Right forelimb (tissue), 1 donor: ENCODE data around the gene S100A7A.
"Not testable (repeated sequence)": the region's sequence is repeated elsewhere in the genome, so short reads cannot be mapped to it uniquely, and the experiment has no call there.

Experiments used
- DNase-seq: peaks from one replicate; pipeline ENCODE4 v3.0.0-alpha.2; 2018

Gene S100A7A

DNA sequence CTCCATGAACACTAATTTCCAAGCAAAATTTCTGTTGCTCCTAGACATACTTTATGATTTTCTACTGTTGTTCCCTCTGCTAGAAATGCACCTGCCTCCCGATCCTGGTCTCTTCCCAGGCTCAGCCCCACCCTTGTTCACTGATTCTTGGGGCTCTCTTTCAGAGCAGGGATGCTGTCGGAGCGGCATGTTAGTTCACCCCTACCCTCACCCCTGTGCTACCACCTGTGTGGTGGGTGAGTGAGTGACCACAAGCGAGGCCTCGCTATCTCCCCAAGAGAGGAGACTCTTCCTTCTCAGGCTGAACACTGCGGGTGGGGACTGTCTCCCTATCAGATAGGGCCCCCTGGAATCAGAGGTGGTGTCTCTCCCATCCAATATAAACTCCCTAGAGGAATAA, 20.5 kb upstream of the S100A7A start:
- no peak for DNase-seq

DNA sequence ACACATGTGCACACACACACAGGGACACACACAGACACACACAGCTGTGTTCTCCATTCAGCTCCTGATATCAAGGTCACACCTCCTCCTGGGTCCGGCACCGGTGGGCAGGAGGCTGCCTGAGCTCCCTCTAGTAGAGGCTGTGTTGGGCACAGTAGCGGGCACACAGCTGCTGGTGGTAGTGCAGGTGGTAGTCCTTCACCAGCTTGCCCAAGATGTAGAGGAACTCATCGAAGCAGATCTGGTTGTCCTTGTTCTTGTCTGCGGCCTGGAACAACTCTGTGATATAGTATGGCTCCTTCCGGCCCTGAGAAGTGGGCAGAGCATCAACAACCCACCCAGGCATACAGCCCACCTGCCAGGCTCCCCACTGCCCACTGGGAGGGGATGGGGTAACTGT, 19.9 kb upstream of the S100A7A start:
- DNase-seq = no peak

DNA sequence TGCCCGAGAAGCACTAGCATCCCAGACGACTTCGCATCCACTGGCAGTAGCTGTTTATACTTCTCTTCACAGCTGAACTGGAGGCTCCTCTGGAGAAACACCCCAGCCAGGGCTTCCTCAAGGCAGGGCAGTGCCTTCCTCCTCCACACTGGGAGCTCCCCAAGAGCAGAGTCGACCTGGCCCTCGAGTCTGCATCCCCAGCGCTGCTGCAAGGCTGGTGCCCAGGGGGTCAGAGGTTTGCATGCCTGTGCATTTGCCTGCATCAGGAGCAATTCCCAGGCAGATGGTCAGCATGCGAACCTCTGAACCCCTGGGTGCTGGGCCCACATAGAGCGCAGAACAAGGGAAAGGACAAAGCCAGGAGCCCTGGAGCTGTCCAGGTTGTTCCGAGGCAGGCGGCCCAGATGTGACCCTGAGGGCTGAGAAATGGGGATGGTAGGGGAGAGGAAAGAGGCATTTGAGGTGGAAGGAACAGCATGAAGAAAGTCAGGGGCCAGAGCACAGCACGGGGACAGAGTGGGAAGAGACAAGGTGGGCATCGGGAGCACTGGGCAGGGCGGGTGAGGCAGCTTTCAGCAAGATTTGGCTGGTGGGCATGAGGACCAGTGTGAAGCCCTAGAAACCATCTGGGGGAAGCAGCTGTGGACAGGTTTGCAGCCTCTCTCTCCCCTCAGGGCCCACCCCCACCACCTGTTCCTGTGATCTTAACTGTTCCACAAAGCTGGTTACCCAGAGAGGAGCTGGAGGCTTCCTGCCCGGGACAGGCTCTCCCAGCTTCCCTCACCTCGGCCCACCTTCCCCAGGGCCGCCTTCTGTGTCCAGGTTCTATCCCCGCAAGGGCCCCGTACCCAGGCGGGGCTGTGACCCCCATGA, 19.0 kb upstream of the S100A7A start:
- no peak for DNase-seq

DNA sequence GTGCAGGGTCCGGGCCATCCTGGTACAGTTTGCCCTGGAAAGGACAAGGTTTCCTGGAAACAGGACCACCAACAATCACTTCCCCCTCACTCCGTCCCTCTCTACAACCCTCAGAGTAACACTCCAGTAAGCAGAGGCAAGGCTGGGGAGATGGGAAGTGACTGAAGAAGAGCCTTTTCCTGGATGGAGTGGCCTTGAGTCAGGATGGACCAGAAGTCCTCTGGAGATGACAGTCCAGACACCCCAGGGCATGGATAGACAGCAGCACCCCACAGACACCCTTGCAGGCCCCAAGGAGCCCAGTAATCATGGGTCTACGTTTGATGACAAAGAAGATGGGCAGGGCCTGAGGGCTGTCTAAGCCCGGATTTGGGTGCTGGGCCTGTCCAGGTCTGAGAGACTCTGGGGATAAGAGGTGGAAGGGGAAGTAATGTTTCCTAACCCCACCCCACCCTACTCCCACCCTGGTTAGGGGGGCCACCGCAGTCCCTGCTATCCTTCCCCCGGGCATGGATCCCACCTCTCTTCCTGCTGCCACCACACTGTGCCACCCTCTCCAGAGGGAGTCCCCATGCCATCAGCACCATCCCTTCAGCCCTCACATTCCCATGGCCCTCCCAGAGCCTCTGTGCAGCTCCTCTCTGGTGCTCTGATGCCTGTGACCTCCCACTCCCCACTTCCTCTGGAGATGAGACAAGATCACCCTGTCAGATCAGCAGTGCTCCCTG, 18.2 kb upstream of the S100A7A start:
- DNase-seq = no peak

DNA sequence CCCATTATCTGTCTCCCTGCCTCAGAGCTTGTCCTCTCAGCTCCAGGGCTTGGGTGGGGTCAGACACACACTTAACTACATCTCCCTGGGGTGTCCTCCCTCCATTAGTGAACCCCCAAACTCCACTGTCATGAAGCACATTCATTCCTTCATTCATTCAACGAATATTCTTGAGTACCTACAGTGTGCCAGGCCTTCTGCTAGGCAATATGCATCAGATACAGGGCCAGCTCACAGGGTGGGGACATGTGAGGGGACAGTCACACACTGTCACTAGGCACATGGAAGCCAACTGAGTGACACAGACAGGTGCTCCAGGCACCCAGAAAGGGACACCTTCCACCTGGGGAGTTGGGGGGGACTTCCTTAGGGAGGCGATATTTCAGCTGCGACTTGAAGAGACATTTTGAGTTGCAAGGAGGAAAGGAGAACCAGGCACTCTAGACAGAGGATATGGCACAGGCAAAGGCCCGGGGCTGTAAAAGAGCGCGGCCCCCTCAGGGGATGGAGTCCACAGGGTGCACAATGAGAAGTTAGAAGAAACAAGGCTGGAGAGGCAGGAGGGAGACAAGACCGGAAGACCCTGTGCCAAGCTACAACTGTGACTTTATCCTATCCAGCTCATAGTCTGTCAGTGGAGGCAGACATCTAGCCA, 16.8 kb upstream of the S100A7A start:
- no peak for DNase-seq

DNA sequence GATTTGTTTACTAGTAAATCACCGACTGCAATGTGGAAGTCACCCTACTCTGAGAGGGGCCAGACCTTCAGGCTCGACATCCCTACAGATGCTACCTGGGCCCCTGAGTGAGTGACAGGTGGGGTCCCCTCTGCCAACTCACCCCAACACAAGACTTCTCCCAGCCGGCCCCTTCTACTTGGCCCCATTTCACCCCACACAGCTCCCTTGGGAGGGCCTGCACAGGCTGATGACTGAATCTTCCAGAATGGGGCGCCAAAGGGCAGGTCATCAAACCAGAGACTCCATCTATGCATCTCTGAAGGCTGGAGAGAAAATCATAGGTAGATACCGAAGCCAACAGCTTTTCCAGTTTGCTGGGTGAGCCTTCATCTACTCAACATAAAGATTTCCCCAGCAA, 16.1 kb upstream of the S100A7A start:
- no peak for DNase-seq

DNA sequence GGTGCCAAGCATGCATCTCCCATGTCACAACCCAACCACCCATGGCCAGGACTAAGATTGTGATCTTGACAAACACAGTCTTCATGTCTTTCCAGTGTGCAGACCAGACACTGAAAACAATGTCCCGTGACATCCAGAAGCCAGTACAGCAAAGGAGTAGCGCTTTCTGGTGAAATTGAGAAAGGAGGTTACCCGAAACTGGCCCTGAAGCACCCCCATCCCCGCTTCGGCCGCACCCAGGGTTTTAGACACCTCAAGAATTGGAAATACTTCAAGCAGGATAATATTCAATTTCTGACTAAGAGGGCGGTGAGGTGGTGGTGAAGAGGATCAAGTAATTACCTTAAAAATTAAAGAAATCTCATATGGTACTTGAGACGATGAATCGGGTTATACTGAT, 14.9 kb upstream of the S100A7A start:
- DNase-seq = no peak

DNA sequence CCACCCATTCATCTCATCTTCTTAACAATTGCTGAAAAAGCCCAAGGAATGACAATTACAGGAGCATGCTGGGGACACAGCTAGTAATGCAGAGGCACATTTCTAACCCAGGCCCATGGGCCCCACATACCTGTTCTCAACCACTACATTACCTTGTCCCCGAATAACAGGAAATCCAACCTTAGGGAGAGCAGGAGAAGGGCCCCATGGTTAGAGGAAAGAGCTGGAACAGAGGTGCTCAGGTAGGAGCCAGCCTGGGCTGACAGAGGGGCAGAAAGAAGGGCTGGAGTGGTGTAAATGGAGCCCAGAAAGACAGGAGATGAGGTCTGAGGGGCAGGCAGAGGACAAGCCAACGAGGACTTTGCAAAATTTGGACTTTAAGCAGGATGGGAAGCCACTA, 14.1 kb upstream of the S100A7A start:
- no peak for DNase-seq

DNA sequence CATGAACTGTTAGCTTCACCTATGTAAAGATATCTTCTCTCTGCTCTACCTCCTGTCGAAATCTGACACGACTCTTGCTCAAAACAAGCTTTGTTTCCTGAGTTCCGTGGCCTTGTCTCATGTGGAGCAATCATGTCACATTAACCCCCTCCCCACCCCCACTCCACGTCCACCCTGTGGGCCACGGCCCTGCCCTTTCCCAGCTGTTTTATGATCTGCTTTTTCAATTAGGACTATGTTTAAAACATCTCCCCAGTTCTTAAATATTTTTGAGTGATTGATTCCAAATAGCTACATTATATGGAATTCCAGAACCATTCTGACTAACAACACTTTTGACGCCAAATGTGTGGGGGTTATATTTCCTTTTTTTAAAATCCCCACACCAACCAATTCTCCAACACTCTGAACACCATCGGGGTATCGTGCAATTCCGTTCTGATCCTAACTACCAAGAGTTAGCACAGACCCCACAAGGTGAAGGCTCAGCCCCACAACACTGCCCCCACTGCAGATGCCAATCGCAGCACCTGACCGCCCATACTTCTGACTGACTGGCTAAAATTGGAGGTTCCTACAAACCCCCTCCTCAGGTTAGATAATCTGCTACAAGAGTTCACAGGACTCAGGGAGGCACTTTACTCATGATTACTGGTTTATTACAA, 12.8 kb upstream of the S100A7A start:
- DNase-seq = no peak

DNA sequence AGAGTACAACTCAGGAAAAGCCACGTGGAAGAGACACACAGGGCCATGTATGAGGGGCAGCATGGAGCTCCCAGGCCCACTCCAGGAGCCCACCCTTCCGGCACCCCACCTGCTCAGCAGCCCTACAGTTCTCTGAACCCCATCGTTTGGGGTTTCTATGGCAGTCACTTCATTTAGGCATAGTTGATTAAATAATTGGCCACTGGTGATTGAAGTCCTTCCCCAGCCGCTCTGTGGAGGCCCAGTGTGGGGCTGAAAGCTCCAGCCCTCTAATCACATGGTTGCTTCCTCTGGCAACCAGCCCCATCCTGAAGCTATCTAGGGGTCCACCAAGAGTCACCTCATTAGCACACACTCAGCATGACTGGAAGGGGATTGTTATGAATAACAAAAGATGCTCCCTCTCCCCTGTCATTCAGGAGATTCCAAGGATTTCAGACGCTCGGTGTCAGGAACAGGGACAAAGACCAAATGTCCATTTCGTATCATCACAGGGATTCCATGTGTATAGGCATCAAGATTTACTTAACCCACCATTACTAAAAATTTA, 12.2 kb upstream of the S100A7A start:
- no peak for DNase-seq

DNA sequence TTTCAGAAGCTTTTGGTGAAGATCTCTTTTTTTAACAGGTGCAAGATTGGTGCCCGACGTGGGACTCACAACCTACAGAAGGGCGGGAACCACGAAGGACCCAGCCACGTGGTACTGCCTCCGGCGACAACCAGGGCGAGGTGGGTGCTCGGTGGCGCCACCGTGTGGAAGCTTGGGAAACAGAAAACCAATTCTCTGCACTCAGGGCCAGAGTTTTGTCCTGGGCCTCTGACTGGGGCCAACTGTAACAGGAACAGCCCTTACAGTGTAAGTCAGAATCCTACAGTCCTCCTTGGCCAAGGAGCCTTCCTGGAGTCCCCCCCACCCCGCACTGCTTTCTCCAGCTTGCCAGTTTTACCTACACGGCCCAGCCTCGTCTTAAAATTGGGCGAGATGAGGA, 11.6 kb upstream of the S100A7A start:
- DNase-seq = no peak

DNA sequence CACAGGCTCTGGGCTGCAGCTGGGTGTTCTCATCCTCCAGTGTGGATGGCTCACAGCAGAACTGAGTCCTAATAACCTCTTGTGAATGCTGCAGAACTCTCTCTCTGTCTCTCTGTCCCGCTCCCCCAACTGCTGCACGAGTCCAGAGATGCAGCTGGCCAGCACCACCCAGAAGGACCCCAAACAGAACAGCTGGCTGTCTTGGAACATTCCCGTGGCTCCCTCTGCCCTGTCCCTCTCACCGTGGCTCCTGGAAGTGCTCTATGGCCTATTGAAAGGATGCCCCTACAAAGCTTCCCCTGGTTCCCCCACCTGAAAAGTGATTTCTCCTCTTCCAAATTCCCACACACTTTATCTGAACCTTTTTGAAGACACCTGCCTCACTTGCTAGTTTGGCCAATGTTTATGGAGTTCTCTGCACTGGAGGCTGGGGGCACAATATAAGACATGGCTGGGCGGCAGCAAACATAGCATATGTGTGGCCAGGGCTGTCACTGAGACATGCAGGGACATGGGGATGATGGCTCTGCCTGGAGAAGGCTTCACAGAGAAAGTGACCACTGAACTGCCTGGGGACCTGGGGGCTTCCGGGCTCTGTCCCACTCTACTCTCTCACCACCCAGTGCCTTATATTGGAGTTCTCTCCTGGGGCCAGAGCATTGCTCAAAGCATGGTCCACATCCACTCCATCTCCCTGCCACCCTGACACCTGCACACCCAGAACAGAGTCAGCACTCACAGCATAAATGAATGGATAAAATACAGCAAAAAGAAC, 10.3 kb upstream of the S100A7A start:
- not testable (repeated sequence) for DNase-seq

DNA sequence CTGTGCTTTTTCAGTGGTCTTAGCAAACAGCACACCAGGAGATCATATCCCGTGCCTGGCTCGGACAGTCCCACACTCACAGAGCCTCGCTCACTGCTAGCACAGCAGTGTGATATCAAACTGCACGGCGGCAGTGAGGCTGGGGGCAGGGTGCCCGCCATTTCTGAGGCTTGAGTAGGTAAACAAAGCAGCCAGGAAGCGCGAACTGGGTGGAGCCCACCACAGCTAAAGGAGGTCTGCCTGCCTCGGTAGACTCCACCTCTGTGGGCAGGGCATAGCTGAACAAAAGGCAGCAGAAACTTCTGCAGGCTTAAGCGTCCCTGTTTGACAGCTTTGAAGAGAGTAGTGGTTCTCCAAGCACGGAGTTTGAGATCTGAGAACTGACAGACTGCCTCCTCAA, 9.0 kb upstream of the S100A7A start:
- not testable (repeated sequence) for DNase-seq

DNA sequence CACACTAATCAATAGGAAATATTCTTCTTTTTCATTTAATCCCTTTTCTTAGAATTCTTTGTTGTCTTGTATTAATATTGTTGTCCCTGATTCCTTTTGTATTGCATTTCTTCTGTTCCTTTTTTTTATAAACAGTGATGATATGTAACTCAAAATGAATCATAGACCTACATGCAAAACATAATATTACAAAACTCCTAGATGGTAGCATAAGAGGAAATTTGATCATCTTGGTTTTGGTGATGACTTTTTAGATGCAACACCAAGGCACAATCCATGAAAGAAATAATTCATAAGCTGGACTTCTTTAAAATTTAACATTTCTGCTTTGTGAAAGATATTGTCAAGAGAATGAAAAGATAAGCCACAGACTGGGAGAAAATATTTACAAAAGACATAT, 2.4 kb upstream of the S100A7A start:
- DNase-seq = not testable (repeated sequence)

DNA sequence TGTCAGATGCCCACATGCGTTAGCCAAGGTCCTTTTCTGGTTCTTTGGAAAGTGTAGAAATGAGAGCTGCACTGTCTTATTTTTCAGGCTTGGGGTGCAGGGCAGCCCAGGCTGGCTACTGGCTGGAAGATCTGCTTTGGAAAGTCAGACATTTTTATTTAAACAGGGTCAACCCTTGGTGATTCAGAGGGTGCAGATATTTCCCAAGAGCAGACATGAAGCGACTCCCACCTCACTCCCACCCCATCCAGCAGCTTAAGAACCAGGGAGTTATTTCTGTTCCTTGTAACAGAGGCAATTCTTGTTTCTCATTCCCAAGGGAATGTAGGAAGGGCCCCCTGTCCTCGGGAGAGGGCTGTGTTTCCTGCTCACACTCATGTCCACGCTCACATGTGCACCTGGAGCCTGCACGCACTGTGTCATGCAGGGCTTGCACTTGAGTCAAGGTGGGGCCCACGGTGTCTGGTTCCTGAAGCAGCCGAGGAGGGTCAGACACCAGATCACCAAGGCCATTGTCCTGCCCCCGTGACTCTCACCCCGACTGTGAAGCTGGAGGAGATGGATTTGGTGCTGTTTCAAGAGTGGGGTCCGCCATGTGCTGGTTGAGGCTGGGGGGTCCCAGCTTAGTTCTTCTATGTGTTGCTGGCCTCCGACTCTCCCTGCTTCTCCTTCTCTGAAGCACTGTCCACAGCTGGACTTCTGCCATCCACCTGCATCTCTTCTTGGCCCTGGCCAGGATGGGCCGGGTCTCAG, 992 bp downstream of the S100A7A start:
- no peak for DNase-seq

DNA sequence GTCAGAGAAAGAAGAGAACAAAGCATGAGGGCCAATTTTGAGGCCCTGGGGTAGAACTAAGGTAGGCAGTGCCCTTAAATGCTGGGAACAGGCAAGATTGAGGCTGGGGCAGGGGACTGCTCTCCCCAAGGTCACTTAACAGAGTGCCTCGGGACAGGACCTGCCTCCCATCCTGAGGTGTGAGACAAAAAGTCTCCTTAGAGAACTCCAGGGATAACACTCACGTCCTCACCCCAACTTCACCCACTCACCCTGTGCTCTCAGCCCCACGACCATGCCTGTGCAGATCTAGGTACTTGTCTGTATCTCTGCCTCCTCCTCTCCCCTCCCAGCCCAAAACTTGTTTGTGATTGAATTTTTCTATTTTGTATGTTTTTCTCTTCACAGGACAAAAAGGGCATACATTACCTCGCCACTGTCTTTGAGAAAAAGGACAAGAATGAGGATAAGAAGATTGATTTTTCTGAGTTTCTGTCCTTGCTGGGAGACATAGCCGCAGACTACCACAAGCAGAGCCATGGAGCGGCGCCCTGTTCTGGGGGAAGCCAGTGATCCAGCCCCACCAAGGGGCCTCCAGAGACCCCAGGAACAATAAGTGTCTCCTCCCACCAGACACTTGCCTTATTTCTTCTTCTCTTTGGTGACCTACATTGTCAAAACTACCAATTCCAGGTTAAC, 2.6 kb downstream of the S100A7A start:
- DNase-seq = not testable (repeated sequence)

DNA sequence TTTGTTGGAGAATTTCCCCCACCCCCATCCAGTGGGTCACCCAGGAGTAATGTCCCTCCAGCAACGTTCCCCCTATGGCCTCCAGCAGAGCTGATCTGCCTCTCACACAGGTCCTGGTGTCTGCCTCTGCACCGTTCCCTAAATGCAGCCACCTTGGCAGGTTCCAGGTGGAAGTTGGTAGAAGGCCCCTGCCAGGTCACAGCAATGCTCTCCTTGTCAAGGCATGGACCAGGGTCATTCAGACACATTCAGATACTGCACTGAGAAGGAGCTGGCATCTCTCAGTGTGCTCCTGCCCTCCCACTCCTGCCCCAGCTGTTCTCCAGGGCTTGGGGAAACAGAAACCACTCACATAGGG, 3.1 kb downstream of the S100A7A start:
- not testable (repeated sequence) for DNase-seq

DNA sequence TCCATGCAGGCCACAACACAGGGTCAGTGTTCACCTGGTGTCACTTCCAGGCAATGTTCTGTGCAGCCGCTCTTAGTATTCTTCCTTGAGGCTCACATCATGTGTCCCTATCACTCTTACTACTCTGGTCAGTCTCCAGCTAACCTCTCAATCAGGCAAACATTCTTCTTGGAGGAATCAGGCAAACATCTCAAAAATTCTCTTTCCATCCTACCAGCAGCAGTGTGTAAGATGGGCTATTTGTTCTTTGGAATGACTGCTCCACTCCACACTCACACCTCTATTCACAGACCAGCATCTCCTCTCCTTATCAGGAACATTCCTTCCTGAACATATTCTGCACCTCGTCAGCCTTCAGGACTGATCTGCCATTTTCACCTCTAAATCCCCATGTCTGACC, 4.0 kb downstream of the S100A7A start:
- DNase-seq = no peak

DNA sequence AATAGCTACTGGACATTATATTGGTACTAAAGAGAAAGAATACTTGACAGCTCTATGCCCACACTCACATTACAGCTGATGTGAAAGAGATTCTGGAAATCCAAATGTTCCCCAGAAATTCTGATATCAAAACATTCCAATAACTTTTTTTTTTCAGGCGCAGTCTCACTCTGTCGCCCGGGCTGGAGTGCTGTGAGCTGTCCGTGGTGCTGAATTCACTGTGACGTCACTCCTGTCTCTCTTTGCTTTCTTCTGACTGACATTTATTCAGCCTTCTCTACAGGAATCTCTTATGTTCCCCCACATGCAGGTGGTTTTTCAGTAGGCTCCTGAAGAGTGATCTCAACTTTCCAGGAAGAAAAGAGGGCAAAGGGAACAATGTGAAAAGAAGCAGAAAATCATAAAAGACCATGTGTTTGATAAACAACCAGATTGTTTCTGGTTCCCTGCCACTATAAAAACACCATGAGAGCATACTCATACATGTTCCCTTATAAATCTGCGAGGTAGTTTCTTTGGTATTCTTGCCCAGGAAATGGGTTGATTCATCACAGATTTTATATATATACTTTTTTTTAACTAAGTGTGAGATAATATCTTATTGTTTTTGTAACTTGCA, 6.2 kb downstream of the S100A7A start:
- DNase-seq = peak; percentile 77

DNA sequence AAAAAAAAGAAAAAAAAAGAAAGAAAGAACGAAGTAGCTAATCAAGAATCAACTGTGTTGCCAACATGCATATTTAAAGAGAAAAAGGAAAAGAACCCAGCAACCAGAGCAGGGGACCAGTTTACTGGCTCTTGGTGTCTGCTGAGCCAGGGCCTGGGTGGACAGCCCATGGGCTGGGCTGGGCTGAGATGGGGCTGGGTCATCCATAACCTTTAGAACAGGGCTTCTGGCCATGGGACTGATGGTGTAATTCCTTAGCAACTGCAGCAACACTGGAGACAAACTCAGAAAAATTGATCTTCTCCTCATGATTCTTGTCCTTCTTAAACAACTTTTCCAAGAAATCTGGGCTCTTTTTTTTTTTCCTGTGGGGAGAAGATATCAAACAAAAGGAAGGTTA, 10.5 kb downstream of the S100A7A start:
- DNase-seq = no peak
